ENCODE measurements around the gene STXBP5L.

DNA sequence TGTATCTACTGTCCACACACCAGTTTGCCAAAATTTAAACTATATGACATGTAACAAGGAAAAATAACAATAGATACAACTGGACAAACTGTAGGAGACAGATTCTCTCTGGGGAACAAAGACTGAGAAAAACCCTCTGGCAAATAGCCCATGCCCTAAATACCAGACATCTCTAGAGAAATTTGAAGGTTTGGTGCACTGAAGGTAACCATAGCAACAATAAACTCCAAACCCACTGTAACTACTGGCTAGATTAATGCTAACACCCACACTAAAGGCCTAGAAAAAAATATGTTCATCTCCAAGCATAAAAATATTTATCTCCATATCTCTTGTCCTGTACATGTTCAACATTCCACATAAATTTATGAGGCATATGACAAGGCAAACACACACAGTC lies 267.1 kb downstream of the STXBP5L start:
- TF ChIP-seq EZH2phosphoT487 (IDR thresholded peaks at IDR 0.05; ENCODE audit: borderline replicate concordance) = no peak
- TF ChIP-seq, protein P1, sequence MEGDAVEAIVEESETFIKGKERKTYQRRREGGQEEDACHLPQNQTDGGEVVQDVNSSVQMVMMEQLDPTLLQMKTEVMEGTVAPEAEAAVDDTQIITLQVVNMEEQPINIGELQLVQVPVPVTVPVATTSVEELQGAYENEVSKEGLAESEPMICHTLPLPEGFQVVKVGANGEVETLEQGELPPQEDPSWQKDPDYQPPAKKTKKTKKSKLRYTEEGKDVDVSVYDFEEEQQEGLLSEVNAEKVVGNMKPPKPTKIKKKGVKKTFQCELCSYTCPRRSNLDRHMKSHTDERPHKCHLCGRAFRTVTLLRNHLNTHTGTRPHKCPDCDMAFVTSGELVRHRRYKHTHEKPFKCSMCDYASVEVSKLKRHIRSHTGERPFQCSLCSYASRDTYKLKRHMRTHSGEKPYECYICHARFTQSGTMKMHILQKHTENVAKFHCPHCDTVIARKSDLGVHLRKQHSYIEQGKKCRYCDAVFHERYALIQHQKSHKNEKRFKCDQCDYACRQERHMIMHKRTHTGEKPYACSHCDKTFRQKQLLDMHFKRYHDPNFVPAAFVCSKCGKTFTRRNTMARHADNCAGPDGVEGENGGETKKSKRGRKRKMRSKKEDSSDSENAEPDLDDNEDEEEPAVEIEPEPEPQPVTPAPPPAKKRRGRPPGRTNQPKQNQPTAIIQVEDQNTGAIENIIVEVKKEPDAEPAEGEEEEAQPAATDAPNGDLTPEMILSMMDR (conservative IDR thresholded peaks at IDR 0.05; ENCODE audit: low read length) = no peak
